A673 (cell line): ENCODE measurements around the gene KIAA0753. TPM values are rescaled to one million over a fixed set of nuclear protein-coding genes. Genes with fewer than 3 reads are reported as not detected.
"Not testable (repeated sequence)": the region's sequence is repeated elsewhere in the genome, so short reads cannot be mapped to it uniquely, and the experiment has no call there.

Experiments used
- BruUV-seq: library from RNA; stranded (reverse); fragments of 400-500 nt; replicated peaks from 2 replicates; lab custom pipeline; 2021; lab: Mats Ljungman, UMichigan
- CTCF ChIA-PET: fragments of 300-600 bp; sonication (Branson Sonifier 250); formaldehyde crosslinking; loops from one replicate; lab custom pipeline; 2022; ENCODE audit warnings: antibody characterized with exemption; lab: Charles Lee
- POLR2A ChIA-PET: fragments of 300-600 bp; sonication (Branson Sonifier 250); formaldehyde crosslinking; loops from one replicate; lab custom pipeline; 2022; ENCODE audit warnings: antibody characterized with exemption; ENCODE audit not compliant: low non-redundant PET; lab: Charles Lee
- DNase-seq: peaks from one replicate; pipeline ENCODE4 v3.0.0-alpha.2; 2015; ENCODE audit warnings: low spot score
- H3K27ac ChIP-seq: fragments of 200-600 bp; sonication (generic); 2 replicates; pipeline ENCODE4 v1.5.1; 2016; ENCODE audit warnings: mixed run types, low read depth, mild to moderate bottlenecking, mixed read lengths, antibody characterized with exemption, low read length; ENCODE audit not compliant: poor library complexity, severe bottlenecking
- H3K27me3 ChIP-seq: fragments of 200-600 bp; sonication (generic); replicated peaks from 2 replicates; pipeline ENCODE4 v1.6.1; 2017; ENCODE audit warnings: mixed run types, low read depth, mild to moderate bottlenecking, mixed read lengths, antibody characterized with exemption, low read length; ENCODE audit not compliant: insufficient read depth, poor library complexity
- H3K36me3 ChIP-seq: fragments of 200-600 bp; sonication (generic); 2 replicates; pipeline ENCODE4 v1.6.1; 2016; ENCODE audit warnings: mixed run types, mild to moderate bottlenecking, mixed read lengths, antibody characterized with exemption, low read length; ENCODE audit not compliant: insufficient read depth, poor library complexity, severe bottlenecking
- H3K4me1 ChIP-seq: fragments of 200-600 bp; sonication (generic); 2 replicates; pipeline ENCODE4 v1.6.1; 2017; ENCODE audit warnings: mixed run types, mild to moderate bottlenecking, mixed read lengths, antibody characterized with exemption, low read length; ENCODE audit not compliant: insufficient read depth, poor library complexity, severe bottlenecking
- H3K4me3 ChIP-seq: fragments of 200-600 bp; sonication (generic); 2 replicates; pipeline ENCODE4 v1.5.1; 2016; ENCODE audit warnings: low read depth, mixed run types, mild to moderate bottlenecking, mixed read lengths, low read length; ENCODE audit not compliant: poor library complexity, severe bottlenecking
- H3K9me3 ChIP-seq: fragments of 200-600 bp; sonication (generic); 2 replicates; pipeline ENCODE4 v1.6.1; 2016; ENCODE audit warnings: mixed run types, low read depth, mild to moderate bottlenecking, mixed read lengths, antibody characterized with exemption, low read length; ENCODE audit not compliant: poor library complexity, severe bottlenecking
- EZH2 ChIP-seq: fragments of 200-600 bp; sonication (generic); IDR thresholded peaks from 2 replicates; pipeline ENCODE4 v1.6.1; 2017; ENCODE audit warnings: borderline replicate concordance, low read depth, mild to moderate bottlenecking, mixed read lengths, antibody characterized with exemption, low read length; ENCODE audit not compliant: poor library complexity, severe bottlenecking
- intact Hi-C: fragments of 100-400 bp; cut with micrococcal nuclease; formaldehyde crosslinking; loops from one replicate; pipeline ENCODE4 v1.10.0; 2022; ENCODE audit not compliant: unreplicated experiment
- total RNA-seq: library from RNA; stranded (reverse); gene quantifications from 2 replicates; pipeline ENCODE4 v1.2.3, GENCODE V29; 2021
- TF ChIP-seq, protein P1 (sequence below): fragments of 300-800, 200-600 bp; sonication (generic); conservative IDR thresholded peaks from 2 replicates; pipeline ENCODE4 v1.5.1; 2017; ENCODE audit warnings: low read depth, mild to moderate bottlenecking, antibody characterized with exemption, low read length, moderate library complexity, mixed read lengths

The KIAA0753 gene
- total RNA-seq, 1 experiment from 2014 or later = 41.2 TPM

- Histone ChIP-seq H3K27ac (peak overlapping the region; percentile 47), H3K9me3 (no peaks in the 10 kb centered on the region), H3K4me1 (no peaks in the 10 kb centered on the region), H3K27me3 (no peaks in the 10 kb centered on the region), H3K4me3 (no peak overlapping the region), H3K36me3 (no peaks in the 10 kb centered on the region)
- DNase-seq = no peak
- CTCF ChIA-PET = no interaction called here
- no TSS peak for BruUV-seq
- intact Hi-C loops = no loop called here
- POLR2A ChIA-PET = no interaction called here
- TF ChIP-seq, protein P1, sequence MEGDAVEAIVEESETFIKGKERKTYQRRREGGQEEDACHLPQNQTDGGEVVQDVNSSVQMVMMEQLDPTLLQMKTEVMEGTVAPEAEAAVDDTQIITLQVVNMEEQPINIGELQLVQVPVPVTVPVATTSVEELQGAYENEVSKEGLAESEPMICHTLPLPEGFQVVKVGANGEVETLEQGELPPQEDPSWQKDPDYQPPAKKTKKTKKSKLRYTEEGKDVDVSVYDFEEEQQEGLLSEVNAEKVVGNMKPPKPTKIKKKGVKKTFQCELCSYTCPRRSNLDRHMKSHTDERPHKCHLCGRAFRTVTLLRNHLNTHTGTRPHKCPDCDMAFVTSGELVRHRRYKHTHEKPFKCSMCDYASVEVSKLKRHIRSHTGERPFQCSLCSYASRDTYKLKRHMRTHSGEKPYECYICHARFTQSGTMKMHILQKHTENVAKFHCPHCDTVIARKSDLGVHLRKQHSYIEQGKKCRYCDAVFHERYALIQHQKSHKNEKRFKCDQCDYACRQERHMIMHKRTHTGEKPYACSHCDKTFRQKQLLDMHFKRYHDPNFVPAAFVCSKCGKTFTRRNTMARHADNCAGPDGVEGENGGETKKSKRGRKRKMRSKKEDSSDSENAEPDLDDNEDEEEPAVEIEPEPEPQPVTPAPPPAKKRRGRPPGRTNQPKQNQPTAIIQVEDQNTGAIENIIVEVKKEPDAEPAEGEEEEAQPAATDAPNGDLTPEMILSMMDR = no peak
- TF ChIP-seq EZH2 = no peak
These were observed 64.9 kb downstream of the KIAA0753 start for GRCh38 chr17:6575596-6575988.

DNA sequence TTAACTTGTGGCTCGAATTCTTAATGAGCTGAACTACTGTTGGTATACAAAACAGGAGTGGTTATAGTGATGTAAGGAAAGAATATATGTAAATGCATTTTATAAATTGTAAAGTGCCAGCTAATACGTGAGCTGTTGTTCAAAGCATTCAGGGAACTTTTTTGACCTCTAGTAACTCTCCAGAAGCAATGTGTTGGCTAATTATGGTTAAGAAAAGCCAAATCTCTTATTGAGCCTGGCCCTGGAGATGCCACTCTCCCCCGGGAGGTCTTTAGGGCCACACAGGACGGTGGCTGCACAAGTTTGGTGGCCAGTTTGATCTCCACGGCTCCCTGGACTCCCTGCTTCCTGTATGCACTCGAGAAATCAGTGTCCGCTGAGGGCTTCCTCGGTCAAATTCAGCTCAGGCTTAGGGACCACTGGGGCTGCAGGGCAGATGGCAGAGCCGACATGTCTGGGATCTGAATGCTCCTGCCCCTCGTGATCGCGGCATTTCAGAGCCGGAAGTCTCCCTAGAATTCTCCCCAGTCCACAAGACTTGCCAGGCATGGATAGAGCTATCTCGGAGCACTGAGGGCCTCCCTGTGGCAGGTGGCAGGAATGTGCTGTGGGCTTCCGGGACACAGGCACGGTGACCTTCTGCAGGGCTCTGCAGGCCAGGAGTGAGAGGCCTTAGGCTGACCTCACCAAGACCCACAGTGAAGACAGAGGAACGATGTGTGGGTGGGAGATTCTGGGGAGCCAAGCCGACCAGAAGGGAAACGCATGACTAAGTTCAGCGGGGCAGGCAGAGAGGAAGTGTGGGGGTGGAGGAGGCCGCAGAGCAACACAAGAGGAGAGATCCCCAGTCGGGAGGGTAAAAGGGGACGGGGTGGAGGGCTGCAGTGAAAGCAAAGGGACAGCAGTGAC is 65.6 kb downstream of the KIAA0753 start:
- no peak for TF ChIP-seq EZH2
- TF ChIP-seq, protein P1 = no peak
- no peak for DNase-seq
- POLR2A ChIA-PET = no interaction called here
- intact Hi-C loops = no loop called here
- Histone ChIP-seq H3K27ac (peak overlapping the region; percentile 47), H3K36me3 (no peaks in the 10 kb centered on the region), H3K27me3 (no peaks in the 10 kb centered on the region), H3K9me3 (no peaks in the 10 kb centered on the region), H3K4me3 (no peak overlapping the region), H3K4me1 (peaks cover 3% of the 10 kb centered on the region)
- CTCF ChIA-PET = no interaction called here
- no TSS peak for BruUV-seq

GRCh38 chr17:6573982-6574686 is 66.4 kb downstream of the KIAA0753 start:
- H3K9me3 ChIP-seq = no peaks in the 10 kb centered on the region
- H3K36me3 ChIP-seq = no peaks in the 10 kb centered on the region
- peaks cover 11% of the 10 kb centered on the region for H3K4me1 ChIP-seq
- H3K4me3 ChIP-seq = no peak overlapping the region
- H3K27ac ChIP-seq = no peak overlapping the region
- BruUV-seq = no TSS peak
- DNase-seq = no peak
- no peak for TF ChIP-seq EZH2
- TF ChIP-seq, protein P1 = no peak
- POLR2A ChIA-PET = no interaction called here
- intact Hi-C loops = no loop called here
- CTCF ChIA-PET = no interaction called here
- no peaks in the 10 kb centered on the region for H3K27me3 ChIP-seq

DNA sequence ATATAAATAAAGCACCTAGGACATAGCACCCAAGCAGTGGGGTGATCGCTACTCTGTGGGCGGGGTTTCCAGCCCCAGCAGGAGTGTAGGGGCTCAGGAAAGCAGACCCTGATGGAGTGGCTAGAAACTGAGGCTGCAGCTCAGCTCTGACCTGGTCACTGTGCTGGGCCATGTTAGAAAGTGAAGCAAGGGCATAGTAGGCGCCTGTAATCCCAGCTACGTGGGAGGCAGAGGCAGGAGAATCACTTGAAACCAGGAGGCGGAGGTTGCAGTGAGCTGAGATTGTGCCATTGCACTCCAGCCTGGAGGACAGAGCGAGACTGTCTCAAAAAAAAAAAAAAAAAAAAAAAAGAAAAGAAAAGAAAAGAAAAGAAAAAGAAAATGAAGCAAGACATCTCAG is 67.0 kb downstream of the KIAA0753 start:
- BruUV-seq, CTCF ChIA-PET, H3K4me3 ChIP-seq, H3K27ac ChIP-seq, POLR2A ChIA-PET, H3K36me3 ChIP-seq, H3K27me3 ChIP-seq, DNase-seq, intact Hi-C loops, H3K9me3 ChIP-seq: not testable (repeated sequence)
- H3K4me1 ChIP-seq = peaks cover 13% of the 10 kb centered on the region
